ENCODE results near the gene UCHL3.

Gene UCHL3

GRCh38 chr13:75550159-75550567 lies 572 bp downstream of the UCHL3 start:
- peak; percentile 60 to 76 for DNase-seq

GRCh38 chr13:75554464-75554863 lies 4.9 kb downstream of the UCHL3 start:
- no peak for DNase-seq

DNA sequence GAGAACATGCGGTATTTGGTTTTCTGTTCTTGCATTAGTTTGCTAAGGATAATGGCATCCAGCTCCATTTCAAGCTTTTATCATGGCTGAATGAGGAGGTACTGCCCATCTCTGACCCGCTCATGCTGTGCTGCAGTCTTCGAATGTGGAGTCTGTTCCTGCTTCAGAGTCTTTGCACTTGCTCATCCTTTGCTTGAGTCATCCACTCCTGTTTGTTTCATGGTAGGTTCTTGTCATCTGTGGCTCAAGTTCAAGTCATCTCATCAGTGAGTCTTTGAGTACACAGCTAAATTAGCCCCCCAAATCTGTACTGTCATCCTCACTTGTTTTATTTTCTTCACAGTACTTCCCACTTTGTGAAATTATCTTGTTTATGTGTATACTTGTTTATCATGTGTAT lies 5.4 kb downstream of the UCHL3 start:
- DNase-seq, result no peak

DNA sequence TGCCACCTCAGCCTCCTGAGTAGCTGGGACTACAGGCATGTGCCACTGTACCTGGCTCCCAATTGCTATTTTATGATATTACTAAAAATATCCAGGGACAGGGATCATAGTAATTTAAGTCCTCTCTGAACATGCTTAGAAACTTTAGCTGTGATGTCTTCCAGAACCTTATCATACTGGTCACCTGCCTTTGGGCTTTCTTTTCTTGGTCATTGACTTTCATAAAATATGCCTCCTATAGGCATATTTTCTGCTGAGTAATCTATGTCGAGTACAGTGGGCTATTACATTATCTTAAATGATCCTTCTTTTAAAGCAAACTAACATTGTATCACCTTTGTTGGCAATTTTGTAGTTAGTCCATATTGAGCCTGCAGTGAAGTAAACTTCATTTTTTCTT lies 6.2 kb downstream of the UCHL3 start:
- no peak for DNase-seq

GRCh38 chr13:75556961-75557360 lies 7.4 kb downstream of the UCHL3 start:
- DNase-seq, result no peak

- DNase-seq, result no peak
Measured at GRCh38 chr13:75558145-75558840, 8.7 kb downstream of the UCHL3 start.

DNA sequence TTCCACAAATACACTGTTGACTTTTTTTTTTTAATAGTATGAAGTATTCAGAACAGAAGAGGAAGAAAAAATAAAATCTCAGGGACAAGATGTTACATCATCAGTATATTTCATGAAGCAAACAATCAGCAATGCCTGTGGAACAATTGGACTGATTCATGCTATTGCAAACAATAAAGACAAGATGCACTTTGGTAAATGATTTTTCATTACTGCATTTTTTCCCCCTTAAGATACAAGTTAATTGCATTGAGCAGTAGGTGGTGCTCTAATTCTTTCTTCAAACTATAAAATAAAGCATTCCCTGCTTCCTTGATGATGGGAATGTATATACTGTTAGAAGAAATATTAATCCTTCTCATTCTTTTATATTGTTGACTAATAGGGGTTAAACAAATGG lies 17.1 kb downstream of the UCHL3 start:
- DNase-seq, result peak; percentile 24 to 50

DNA sequence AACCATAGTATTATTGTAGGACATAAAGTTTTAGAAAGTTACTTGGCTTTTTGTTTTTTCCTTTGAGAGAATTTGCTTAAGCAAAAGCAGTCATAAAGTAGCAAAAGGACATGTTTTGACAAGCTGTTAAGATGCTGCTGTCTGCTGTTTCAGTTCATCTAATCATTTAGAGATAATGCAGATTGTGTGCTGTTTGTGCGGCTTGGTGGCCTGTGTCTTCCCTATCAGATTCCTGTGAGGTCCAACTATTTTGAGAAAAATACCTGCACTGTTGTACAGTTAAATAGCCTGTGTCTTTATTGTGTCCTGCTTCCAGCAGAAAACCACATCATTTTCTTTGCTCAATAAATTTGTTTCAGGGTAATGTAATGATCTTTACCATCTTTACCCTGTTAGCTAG lies 20.0 kb downstream of the UCHL3 start:
- no peak for DNase-seq

DNA sequence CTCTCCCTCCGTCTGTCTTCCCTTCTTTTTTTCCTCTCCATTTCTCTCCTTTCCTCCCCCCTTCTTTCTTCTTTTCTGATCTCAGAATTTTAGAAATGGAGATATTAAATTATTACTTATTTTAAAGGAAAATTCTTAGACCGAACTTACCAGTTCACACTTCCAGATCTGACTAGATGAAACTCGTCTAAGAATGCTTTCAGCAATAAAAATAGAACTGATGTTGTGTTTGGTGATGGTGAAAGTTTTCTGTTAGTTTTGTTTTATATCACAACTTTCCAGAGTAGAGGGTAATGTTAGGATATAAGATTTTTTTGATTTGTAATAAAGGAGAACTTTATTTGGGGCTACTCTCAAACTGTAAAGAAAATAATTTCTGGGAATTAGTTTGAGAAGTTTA lies 29.9 kb downstream of the UCHL3 start:
- DNase-seq, result no peak

DNA sequence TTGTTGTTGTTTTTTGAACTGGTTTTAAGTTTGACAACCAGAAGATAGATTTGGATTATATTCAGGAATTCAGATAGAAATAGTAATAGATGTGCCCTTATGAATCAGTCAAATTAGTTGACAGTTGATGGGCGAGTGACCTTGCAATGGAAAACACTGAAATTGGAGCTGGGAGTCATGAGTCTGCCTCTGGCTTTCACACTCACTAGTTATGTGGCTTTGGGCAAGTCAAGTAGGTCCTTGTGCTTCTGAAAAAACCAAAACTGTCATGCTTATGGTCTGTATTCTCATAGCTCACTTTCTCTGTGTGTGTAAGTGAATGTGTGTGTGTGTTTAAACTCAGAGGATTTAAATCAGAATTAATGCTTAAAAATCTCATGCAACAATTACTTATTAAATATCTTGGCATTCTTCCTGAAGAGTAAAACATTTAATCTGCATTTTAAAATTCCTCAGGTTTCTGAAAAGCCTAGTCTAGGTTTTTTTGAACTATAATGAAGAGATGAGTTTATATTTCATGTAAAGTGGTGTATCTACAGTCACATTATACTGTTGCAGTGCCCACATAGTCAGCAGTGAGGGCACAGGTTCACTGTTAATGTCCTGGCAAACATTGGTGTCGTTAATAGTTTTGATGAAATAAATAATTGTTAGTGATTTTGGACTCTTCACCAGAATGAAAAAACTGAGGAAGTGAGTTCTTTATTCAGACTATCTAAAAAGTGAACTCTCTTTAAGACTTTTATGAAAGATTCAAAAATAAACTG lies 32.5 kb downstream of the UCHL3 start:
- DNase-seq, result no peak

DNA sequence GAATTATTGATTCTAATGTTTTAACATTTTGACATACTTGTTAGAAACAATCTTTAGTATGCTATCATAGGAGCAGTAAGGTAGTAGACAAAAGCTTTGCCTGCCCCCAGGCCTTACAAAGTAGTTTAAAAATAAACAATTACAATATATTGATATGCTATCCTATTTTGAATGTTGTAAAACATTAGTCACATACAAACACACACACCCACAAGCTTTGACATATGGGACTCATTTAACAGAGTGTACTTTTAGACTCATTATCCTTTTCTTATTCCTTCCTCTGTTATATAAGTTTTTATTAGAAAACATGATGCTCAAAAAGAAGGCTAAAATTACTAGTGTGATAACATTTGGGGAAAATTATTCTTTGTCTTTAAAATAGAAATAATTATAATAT lies 33.5 kb downstream of the UCHL3 start:
- no peak for DNase-seq

DNA sequence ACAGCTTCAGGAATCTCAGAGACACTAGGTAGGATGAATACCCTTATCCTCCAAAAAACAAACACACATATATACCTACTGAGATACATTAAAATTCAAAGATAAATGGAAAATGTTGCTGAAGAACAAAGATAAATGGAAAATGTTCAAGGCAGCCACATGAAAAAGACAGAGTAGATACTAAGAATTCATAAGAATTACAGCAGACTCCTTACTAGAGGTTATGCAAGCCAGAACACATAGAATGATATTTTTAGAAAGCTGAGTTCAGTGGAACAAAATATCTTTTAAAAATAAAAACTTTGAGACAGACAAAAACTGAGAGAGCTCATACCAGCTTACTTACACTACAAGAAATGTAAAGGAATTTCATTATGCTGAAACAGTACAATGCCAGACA lies 35.6 kb downstream of the UCHL3 start:
- peak in 1 of 2 experiments; percentile 24 for DNase-seq

DNA sequence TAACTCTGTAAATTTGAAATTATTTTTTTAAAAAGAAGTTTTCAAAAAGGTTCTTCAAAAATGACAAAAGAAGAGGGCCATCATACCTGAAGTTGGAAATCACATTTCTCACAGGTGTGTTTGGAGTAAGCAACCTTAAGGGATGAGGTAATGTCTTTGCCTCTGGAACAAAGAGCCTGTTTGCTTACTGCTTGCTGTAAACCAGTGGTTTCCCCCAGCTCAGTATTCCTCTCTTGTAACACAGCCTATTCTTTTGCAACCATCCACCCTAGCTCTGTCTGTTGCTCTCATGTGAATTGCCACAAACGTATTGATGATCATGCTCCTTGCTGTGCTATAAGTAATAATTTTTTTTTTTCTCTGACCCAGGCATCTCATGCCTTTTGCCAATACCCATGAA lies 38.1 kb downstream of the UCHL3 start:
- no peak for DNase-seq

GRCh38 chr13:75596657-75597182 lies 47.1 kb downstream of the UCHL3 start:
- no peak for DNase-seq

- DNase-seq, result no peak
Measured at GRCh38 chr13:75600371-75600770, 50.8 kb downstream of the UCHL3 start.

DNA sequence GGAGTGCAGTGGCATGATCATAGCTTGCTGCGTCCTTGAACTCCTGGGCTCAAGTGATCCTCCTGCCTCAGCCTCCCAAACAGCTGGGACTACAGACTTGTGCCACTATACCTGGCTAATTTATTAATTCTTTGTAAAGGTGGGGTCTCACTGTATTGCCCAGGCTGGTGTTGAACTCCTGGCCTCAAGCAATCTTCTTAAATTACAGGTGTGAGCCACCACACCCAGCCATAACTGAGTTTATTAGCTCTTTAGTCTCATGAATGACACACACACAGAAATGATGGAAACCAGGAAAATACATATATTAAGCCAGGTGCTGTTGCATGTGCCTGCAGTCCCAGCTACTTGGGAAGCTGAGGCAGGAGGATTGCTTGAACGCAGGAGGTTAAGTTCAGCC lies 53.4 kb downstream of the UCHL3 start:
- no peak for DNase-seq

GRCh38 chr13:75607447-75607846 lies 57.9 kb downstream of the UCHL3 start:
- no peak for DNase-seq

DNA sequence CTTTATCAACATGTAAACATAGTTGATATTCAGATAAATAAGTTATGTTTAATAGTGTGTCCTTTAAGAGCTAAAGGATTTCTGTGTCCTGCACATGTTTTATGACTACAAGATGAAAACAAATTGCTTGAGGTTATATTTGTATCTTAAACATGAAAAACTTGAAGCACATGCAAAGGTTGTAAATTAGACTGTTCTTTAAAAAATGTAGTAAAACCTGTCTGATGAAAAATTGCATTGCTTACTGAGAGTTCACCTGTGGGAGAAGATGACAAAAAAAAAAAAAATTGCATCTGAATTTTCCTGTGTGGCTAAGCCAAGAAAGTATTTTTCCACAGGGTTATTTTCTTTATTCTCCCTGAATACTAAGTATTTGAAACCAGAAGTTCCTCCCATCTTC lies 60.9 kb downstream of the UCHL3 start:
- DNase-seq, result no peak

DNA sequence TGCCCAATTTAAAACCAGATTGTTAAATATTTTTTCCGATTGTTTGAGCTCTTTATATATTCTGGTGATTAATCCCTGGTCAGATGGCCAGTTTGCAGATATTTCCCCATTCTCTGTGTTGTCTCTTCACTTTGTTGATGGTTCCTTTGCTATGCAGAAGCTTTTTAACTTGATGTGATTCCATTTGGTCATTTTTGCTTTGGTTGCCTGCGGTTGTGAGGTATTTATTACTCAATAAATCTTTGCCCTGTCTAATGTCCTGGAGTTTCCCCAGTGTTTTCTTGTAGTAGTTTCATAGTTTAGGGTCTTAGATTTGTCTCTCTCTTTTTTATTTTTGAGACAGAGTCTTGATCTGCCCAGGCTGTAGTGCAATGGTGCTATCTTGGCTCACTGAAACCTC lies 62.8 kb downstream of the UCHL3 start:
- DNase-seq, result no peak

DNA sequence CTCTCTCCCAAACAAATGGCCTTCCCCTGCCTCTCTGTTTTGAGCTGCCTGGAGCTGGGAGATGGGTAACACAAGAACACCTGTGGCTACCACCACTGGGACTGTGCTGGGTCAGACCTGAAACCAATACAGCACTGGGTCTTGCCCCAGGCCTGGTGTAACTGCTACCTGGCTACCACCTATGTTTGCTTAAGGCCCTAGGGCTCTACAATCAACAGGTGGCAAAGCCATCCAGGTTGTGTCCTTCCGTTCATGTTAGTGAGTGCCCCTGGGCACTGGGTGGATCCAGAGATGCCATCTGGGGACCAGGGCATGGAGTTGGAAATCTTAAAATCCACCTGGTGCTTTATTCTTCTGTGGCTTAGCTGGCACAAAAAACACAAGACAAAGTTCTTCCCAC lies 67.6 kb downstream of the UCHL3 start:
- DNase-seq, result no peak

GRCh38 chr13:75618308-75618707 lies 68.7 kb downstream of the UCHL3 start:
- DNase-seq, result no peak

GRCh38 chr13:75620020-75620419 lies 70.4 kb downstream of the UCHL3 start:
- no peak for DNase-seq

DNA sequence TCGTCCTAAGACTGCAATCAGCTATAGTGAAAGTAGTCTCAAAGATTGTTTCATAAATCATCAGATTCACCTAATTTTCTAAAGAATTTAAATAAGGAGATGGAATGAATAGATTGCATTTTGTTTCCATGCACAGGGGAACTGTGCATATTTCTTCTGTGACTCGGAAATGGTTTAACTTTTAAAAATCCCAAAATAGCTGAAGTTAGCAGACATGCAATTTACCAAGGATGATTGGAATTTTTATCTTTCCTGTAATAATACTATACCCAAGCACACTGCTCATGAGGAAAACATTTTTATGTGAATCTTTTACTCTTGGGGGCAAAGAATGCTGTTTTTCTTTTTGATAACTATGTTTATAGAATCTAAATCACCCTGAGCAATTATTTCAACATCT lies 71.6 kb downstream of the UCHL3 start:
- DNase-seq, result no peak

GRCh38 chr13:75628801-75629200 lies 79.2 kb downstream of the UCHL3 start:
- DNase-seq, result no peak

GRCh38 chr13:75633285-75633684 lies 83.7 kb downstream of the UCHL3 start:
- DNase-seq, result no peak

Measured in Kasumi-1 (cell line).